Aorta (tissue), 5 donors: ENCODE results near the gene TMEM132D. TPM values are rescaled to one million over a fixed set of nuclear protein-coding genes. Genes with fewer than 3 reads are reported as not detected.
A peak's percentile ranks its signal among the peaks of the same experiment; 100 is the strongest.

Experiments
- ATAC-seq: fragments of 200-7000 bp; cut with Tn5 transposase; one replicate; pipeline ENCODE4 v1.9.1; 2022; ENCODE audit warnings: moderate library complexity; ENCODE audit not compliant: low FRiP score
- DNase-seq, 2 donors: peaks; one replicate each; pipeline ENCODE4 v3.0.0-alpha.2; 2020
- H3K27ac ChIP-seq, 2 donors: one replicate each; pipeline ENCODE4 v1.5.1; 2013; ENCODE audit warnings: low read length in 2 of 2, mild to moderate bottlenecking in 2 of 2, moderate library complexity in 2 of 2, control low read depth in 1 of 2, inconsistent platforms in 1 of 2, low read depth in 1 of 2
- H3K27me3 ChIP-seq, 2 donors: one replicate each; pipeline ENCODE4 v1.6.1; 2013; ENCODE audit warnings: control low read depth in 1 of 2, low read length in 1 of 2, mild to moderate bottlenecking in 1 of 2, moderate library complexity in 1 of 2; ENCODE audit not compliant: insufficient read depth in 2 of 2, control insufficient read depth in 1 of 2
- H3K36me3 ChIP-seq, 2 donors: one replicate each; pipeline ENCODE4 v1.6.1; 2013; ENCODE audit warnings: control low read depth in 1 of 2, low read length in 1 of 2, mild to moderate bottlenecking in 1 of 2; ENCODE audit not compliant: insufficient read depth in 2 of 2, control insufficient read depth in 1 of 2
- H3K4me1 ChIP-seq, 2 donors: one replicate each; pipeline ENCODE4 v1.6.1; 2013; ENCODE audit warnings: low read length in 2 of 2, control low read depth in 1 of 2, mild to moderate bottlenecking in 1 of 2, moderate library complexity in 1 of 2; ENCODE audit not compliant: insufficient read depth in 2 of 2, control insufficient read depth in 1 of 2
- H3K4me3 ChIP-seq, 2 donors: one replicate each; pipeline ENCODE4 v1.5.1; 2013; ENCODE audit warnings: low read length in 2 of 2, control low read depth in 1 of 2, mild to moderate bottlenecking in 1 of 2
- H3K9me3 ChIP-seq: one replicate; pipeline ENCODE4 v1.6.1; 2013; ENCODE audit warnings: mild to moderate bottlenecking, low read length; ENCODE audit not compliant: control insufficient read depth
- WGBS, 2 donors: extraction: QIAGEN DNeasy Blood & Tissue Kit; methylation state at CpG; one replicate each; pipeline ENCODE4 v1.1.7; 2013; 5-methylcytosine and 5-hydroxymethylcytosine counted together
- intact Hi-C, 2 donors: fragments of 100-400 bp; cut with DNase I; formaldehyde crosslinking; loops; one replicate each; pipeline versions ENCODE4 v1.14.2 to v1.15.0; 2022
- polyA plus RNA-seq, 2 donors: library from polyadenylated mRNA; stranded (reverse); fragments of 200-250 nt; gene quantifications; one replicate each; pipeline ENCODE4 v1.2.3, GENCODE V29; 2013
- total RNA-seq, 2 donors: library from RNA; stranded (reverse); fragmentation: NEBNext Ultra II Directional; extraction: Animal tissue kit (Norgen Biotek cat#: 25700); gene quantifications; one replicate each; pipeline ENCODE4 v1.2.1, GENCODE V29; 2021
- donor health status: healthy with polysubstance abuse.
- donor health status: Bipolar disorder and iron deficiency.
- donor health status: DM: no; HTN: no; CAD: no.
- donor health status: DM: no; HTN: no; CAD: no.
- donor health status: DM: yes; HTN: yes; CAD: no.

The TMEM132D gene
- total and polyA plus RNA-seq, 4 donors: not detected

DNA sequence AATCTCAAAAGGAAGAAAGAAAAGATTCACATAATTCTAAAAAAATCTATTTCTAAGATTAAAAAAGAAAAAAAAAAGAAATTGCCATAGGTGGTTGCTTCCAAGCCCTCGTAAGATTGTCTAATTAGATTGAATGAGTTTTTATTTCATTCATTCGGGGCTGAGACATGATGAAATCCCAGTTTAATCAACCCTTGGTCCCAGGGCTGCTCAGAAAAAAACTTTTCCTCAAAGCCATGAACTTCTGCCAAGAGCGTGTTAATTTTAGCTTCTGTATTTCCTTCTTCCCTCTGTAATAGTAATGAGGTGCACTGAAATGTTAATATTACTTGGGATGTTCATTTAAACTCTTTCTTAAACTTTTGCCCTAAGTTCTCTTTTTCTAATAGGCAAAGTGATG, 62.6 kb downstream of the TMEM132D start:
- Histone ChIP-seq H3K27ac (no peak overlapping the region), H3K4me3 (no peak overlapping the region), H3K36me3 (no peaks in the 10 kb centered on the region), H3K9me3 (peaks cover 2% of the 10 kb centered on the region), H3K4me1 (no peaks in the 10 kb centered on the region), H3K27me3 (no peaks in the 10 kb centered on the region)
- ATAC-seq (no peak), DNase-seq (no peak)
- 66 to 78% methylated on average over 3 of the region's 3 CpGs for WGBS, 2 donors
- intact Hi-C loops: no loop called here

DNA sequence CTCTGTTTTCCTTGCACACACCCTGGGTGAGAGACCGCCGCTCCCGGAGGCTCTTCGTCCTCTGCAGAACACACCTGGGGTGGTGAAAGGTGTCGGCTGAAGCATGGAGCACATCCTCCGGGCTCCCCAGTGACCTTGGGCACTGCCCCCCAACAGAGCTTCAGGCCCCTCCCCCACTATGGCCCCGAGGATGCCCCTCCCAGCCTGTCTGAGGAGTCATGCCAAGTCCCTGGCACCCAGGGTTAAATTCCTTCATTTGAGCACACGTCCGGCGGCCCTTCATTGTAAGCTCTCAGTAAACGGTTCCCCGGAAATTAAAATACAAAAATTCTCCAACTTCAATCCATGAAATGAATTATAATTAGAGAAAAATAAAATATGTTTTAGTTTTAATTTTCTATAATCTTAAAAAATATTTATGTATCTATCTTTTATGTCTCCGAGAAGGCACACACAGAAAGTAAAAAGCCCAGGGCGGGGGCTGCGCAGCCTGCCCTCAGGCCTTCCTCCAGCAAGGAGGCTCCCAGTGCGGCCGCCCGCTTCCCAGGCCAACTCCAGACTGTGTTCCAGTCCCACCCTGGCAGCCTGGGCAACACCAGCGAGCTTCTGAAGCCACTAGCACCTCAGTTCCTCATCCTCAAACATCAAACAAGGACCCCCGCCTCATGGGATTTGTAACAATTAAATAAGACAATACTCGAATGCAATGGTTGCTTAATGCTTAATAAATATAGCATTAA, 63.5 kb downstream of the TMEM132D start:
- WGBS, 2 donors: 81 to 83% methylated on average over 21 of the region's 21 CpGs
- DNase-seq: no peak
- Histone ChIP-seq H3K4me3 (no peak overlapping the region), H3K9me3 (peaks cover 2% of the 10 kb centered on the region), H3K27ac (no peak overlapping the region), H3K4me1 (no peaks in the 10 kb centered on the region), H3K36me3 (no peaks in the 10 kb centered on the region), H3K27me3 (no peaks in the 10 kb centered on the region)
- intact Hi-C loops: no loop called here
- no peak for ATAC-seq

DNA sequence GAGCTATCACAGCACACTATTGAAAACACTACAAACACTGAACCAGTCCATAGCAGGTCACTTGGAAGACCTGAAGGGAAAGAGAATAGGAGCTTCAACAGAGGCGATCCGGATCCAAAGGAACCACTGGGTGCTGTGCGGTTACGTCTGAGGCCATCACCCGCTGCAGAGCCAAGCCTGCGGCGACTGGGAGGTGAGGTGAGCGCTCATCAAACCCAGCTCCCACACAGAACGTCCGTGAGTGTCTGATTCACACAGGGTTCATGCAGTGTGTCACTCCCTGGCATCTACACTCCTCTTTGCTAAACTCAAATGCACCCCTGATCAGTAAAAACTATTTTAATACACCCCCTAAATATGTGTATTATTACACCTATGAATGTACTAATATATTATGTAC, 64.1 kb downstream of the TMEM132D start:
- DNase-seq (no peak), ATAC-seq (no peak)
- H3K27me3 ChIP-seq: no peaks in the 10 kb centered on the region
- no peak overlapping the region for H3K4me3 ChIP-seq
- H3K9me3 ChIP-seq: peaks cover 2% of the 10 kb centered on the region
- H3K36me3 ChIP-seq: no peaks in the 10 kb centered on the region
- intact Hi-C loops: no loop called here
- H3K27ac ChIP-seq: no peak overlapping the region
- H3K4me1 ChIP-seq: no peaks in the 10 kb centered on the region
- 85 to 86% methylated on average over 10 of the region's 10 CpGs for WGBS, 2 donors

DNA sequence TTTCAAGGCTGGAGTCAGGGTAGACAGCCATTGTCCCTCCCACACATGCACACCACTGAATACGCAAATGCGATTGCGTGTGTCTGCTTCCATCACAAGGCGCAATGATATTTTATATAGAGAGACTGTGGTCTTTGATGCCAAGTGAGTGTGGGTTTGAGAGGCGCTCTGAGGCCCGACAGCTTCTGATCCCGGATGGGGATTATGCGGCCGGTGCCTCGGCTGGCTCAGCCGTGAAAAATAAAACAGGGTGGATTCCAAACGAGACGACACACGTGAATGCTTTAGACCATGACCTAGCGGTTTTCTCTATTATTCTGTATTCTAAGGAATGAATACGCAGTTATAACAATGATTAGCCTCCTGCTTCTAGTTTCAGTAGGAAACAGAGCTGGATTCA, 72.5 kb downstream of the TMEM132D start:
- Histone ChIP-seq H3K36me3 (no peaks in the 10 kb centered on the region), H3K27ac (no peak overlapping the region), H3K27me3 (no peaks in the 10 kb centered on the region), H3K9me3 (peaks cover 2% of the 10 kb centered on the region), H3K4me3 (no peak overlapping the region), H3K4me1 (no peaks in the 10 kb centered on the region)
- ATAC-seq: no peak
- no peak for DNase-seq
- intact Hi-C loops: no loop called here
- WGBS, 2 donors: 75 to 80% methylated on average over 16 of the region's 16 CpGs

DNA sequence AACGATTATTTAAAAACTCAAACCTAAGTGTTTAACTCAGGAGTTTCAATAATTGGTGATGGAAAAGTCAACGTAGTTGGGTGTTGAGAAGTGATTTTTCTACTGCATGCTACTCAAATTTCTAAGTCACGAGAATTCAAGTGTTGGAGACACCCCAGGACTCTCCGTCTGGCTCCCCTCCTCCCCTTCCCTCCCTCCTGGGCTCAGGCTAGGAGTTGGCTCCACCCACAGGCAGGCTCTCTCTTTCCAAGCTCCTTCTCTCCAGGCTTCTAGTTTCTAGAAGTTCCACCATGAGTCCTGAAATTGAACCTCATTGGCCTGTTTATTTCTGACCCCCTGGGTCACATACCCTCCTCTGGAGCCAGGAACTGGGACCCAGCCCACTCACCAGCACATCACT, 73.0 kb downstream of the TMEM132D start:
- intact Hi-C loops: no loop called here
- WGBS, 2 donors: 30 to 35% methylated on average over 4 of the region's 4 CpGs
- no peak for DNase-seq
- no peaks in the 10 kb centered on the region for H3K27me3 ChIP-seq
- H3K4me3 ChIP-seq: no peak overlapping the region
- H3K9me3 ChIP-seq: peaks cover 2% of the 10 kb centered on the region
- no peaks in the 10 kb centered on the region for H3K4me1 ChIP-seq
- no peaks in the 10 kb centered on the region for H3K36me3 ChIP-seq
- ATAC-seq: no peak
- no peak overlapping the region for H3K27ac ChIP-seq

DNA sequence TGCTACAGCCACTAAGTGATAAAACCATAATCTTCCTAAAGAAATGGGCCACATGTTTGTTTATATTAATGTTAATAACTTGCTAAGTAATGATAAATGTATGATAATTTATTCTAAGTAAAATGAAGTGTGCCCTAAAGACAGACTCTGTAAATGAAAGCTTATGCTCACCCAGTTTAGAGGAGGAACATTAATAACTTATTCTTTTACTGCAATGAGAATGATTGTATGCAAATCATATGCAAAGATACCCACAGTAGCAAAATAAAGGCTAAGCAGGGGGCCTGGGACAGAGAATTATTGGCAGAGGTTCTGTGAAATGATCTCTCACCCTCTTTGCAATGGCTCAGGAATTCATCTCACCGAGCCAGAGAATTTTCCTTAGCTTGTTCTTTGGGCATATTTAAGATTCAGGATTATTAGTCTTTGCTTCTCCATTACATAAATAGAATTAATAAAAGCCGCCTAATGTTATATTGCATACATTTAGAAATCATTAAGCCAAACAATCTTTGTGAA, 75.9 kb downstream of the TMEM132D start:
- no peak overlapping the region for H3K27ac ChIP-seq
- no peak for DNase-seq
- WGBS, 2 donors: 50 to 58% methylated on average over 2 of the region's 2 CpGs
- ATAC-seq: no peak
- H3K4me3 ChIP-seq: no peak overlapping the region
- H3K9me3 ChIP-seq: peaks cover 4% of the 10 kb centered on the region
- H3K36me3 ChIP-seq: no peaks in the 10 kb centered on the region
- H3K27me3 ChIP-seq: no peaks in the 10 kb centered on the region
- intact Hi-C loops: no loop called here
- no peaks in the 10 kb centered on the region for H3K4me1 ChIP-seq

DNA sequence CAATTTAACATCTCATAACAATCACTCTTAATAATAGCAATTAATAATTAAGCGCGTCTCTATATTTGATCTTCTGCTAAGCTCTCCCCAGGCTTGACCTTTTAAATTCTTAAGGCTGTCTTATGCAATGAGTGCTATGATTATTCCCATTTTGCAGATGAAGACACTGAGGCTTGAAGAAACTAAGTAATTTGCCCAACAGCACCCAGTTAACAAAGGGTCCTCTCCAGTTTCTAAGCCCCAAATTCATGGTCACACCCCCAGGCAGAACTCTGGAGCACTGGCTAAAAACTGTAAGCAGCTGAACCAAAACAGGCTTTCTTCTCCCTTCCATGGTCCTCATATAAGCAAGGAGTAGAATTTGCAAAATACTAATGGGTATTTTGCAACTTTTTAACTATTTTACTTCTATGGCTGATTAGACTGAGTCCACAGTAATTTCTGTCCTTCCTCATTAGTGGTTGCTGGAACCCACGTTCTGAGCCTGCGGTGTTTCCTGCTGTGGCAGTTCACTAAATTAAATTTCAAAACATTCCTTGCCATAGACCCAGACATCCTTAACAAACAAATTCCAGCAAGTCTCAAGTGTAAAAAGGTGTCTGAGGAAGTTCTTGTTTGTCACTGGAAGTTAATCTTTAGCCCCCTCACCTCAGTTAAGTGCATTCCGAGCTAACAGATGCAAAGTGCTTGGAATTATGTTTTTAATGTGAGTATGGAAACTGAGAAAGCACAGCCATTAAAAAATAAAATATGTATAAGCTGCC, 76.5 kb downstream of the TMEM132D start:
- H3K4me1 ChIP-seq: no peaks in the 10 kb centered on the region
- no peak for DNase-seq
- H3K9me3 ChIP-seq: peaks cover 4% of the 10 kb centered on the region
- 55 to 57% methylated on average over 5 of the region's 5 CpGs for WGBS, 2 donors
- intact Hi-C loops: no loop called here
- H3K27me3 ChIP-seq: no peaks in the 10 kb centered on the region
- no peak overlapping the region for H3K27ac ChIP-seq
- no peaks in the 10 kb centered on the region for H3K36me3 ChIP-seq
- no peak for ATAC-seq
- H3K4me3 ChIP-seq: no peak overlapping the region

DNA sequence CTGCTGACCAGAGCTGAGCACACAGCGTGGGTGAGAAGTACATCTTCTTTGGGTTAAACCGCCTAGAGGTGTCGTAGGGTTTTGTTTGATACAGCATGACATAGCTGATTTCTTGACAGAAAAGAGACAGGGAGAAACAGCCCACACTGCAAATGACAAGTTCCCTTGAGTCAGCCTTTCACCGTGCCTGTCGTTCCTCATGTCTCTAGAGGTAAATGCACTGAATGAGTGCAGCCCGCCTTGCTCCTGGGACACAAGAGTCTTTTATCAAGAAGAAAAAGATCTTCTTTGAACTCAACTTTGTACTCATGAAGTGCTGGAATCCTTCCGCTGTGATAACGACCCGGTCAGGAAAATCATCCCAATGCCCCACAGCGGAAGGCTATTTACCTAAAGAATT, 77.6 kb downstream of the TMEM132D start:
- no peak overlapping the region for H3K4me3 ChIP-seq
- 69 to 70% methylated on average over 10 of the region's 10 CpGs for WGBS, 2 donors
- H3K27ac ChIP-seq: no peak overlapping the region
- DNase-seq (no peak), ATAC-seq (no peak)
- peaks cover 4% of the 10 kb centered on the region for H3K9me3 ChIP-seq
- intact Hi-C loops: no loop called here
- no peaks in the 10 kb centered on the region for H3K27me3 ChIP-seq
- no peaks in the 10 kb centered on the region for H3K36me3 ChIP-seq
- no peaks in the 10 kb centered on the region for H3K4me1 ChIP-seq

DNA sequence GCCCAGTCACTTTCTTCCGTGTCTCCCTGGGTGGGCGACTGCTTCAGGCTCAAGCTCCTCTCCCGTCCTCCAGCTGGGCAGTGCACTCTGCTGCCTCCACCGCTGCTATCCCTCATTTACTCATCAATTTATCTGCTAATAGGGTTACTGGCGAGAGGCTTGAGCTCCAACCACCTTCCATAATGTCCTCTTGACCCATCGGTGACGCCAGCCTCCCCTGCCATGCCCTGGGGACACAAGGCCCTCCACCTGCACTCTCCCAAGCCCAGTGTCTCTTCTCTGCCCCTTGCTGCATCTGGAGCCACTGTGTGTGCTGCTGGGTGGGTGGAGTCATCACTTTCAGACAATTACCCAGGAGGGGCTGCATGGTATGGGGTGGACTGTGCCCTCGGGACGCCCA, 78.5 kb downstream of the TMEM132D start:
- Histone ChIP-seq H3K9me3 (peaks cover 4% of the 10 kb centered on the region), H3K27me3 (no peaks in the 10 kb centered on the region), H3K4me3 (no peak overlapping the region), H3K36me3 (no peaks in the 10 kb centered on the region), H3K4me1 (no peaks in the 10 kb centered on the region), H3K27ac (no peak overlapping the region)
- ATAC-seq (peak; percentile 11), DNase-seq (no peak)
- intact Hi-C loops: no loop called here
- WGBS, 2 donors: 56 to 61% methylated on average over 9 of the region's 9 CpGs
